Left lung (tissue), 10 donors: ENCODE results near the gene HIGD1A. TPM values are rescaled to one million over a fixed set of nuclear protein-coding genes. Genes with fewer than 3 reads are reported as not detected.
A peak's percentile ranks its signal among the peaks of the same experiment; 100 is the strongest.

Experiments
- ATAC-seq: fragments of 200-7000 bp; cut with Tn5 transposase; one replicate; pipeline ENCODE4 v1.9.1; 2020; ENCODE audit warnings: moderate library complexity
- DNase-seq, 4 donors: peaks; one replicate each; pipeline ENCODE4 v3.0.0-alpha.2; 2013 to 2020
- H3K27ac ChIP-seq, 2 donors: fragments of 200-600 bp; sonication (generic) in 1 of 2; one replicate each; pipeline versions ENCODE4 v1.5.0 to v1.8.0; 2020 to 2021
- H3K27me3 ChIP-seq, 2 donors: fragments of 200-600 bp; sonication (generic) in 1 of 2; one replicate each; pipeline versions ENCODE4 v1.5.0 to v1.8.0; 2020 to 2021
- H3K36me3 ChIP-seq, 2 donors: fragments of 200-600 bp; sonication (generic) in 1 of 2; one replicate each; pipeline versions ENCODE4 v1.5.0 to v1.8.0; 2020 to 2021
- H3K4me1 ChIP-seq, 2 donors: fragments of 200-600 bp; one replicate each; pipeline ENCODE4 v1.8.0; 2021
- H3K4me3 ChIP-seq, 2 donors: fragments of 200-600 bp; sonication (generic) in 1 of 2; one replicate each; pipeline versions ENCODE4 v1.5.0 to v1.8.0; 2020 to 2021; ENCODE audit warnings: mild to moderate bottlenecking in 1 of 2
- H3K9me3 ChIP-seq, 2 donors: fragments of 200-600 bp; sonication (generic) in 1 of 2; one replicate each; pipeline versions ENCODE4 v1.5.0 to v1.8.0; 2020 to 2021
- CTCF ChIP-seq, 2 donors: fragments of 200-600 bp; sonication (generic) in 1 of 2; IDR thresholded peaks; one replicate each; pipeline versions ENCODE4 v1.5.0 to v1.8.0; 2021; ENCODE audit warnings: antibody characterized with exemption in 2 of 2
- intact Hi-C, 2 donors: fragments of 100-400 bp; cut with DNase I; formaldehyde crosslinking; loops; one replicate each; pipeline versions ENCODE4 v1.11.2 to v1.14.2; 2022
- polyA plus RNA-seq, 6 donors: library from polyadenylated mRNA; unstranded; fragments of 120-200 nt; gene quantifications; one replicate each; pipeline ENCODE4 v1.2.1, GENCODE V29; 2013; ENCODE audit not compliant: insufficient read length in 6 of 6
- total RNA-seq, 2 donors: library from RNA; stranded (reverse); fragmentation: NEBNext Ultra II Directional; extraction: Animal tissue kit (Norgen Biotek cat#: 25700); gene quantifications; one replicate each; pipeline ENCODE4 v1.2.1, GENCODE V29; 2021
- donor health status: DM: no; HTN: yes; CAD: no.
- donor health status: DM: no; HTN: no; CAD: no.

Gene HIGD1A
- total and polyA plus RNA-seq, 8 donors = 77.7 to 99.1 (median 92.5) TPM

GRCh38 chr3:42839616-42840015 is 35.3 kb upstream of the HIGD1A start:
- DNase-seq (peak in 2 of 4 donors; percentile 39 to 66), ATAC-seq (peak; percentile 95)
- Histone ChIP-seq H3K4me1 (no peaks in the 10 kb centered on the region), H3K27ac (no peak overlapping the region), H3K9me3 (no peaks in the 10 kb centered on the region), H3K27me3 (no peaks in the 10 kb centered on the region), H3K36me3 (no peaks in the 10 kb centered on the region), H3K4me3 (no peak overlapping the region)
- intact Hi-C loops = no loop called here
- TF ChIP-seq CTCF (IDR thresholded peaks at IDR 0.05) = peak; percentile 57 to 84

GRCh38 chr3:42838571-42838970 is 34.3 kb upstream of the HIGD1A start:
- DNase-seq = no peak
- Histone ChIP-seq H3K4me3 (no peak overlapping the region), H3K27ac (no peak overlapping the region), H3K4me1 (no peaks in the 10 kb centered on the region), H3K9me3 (no peaks in the 10 kb centered on the region), H3K27me3 (no peaks in the 10 kb centered on the region), H3K36me3 (no peaks in the 10 kb centered on the region)
- intact Hi-C loops = no loop called here
- ATAC-seq = no peak
- TF ChIP-seq CTCF (IDR thresholded peaks at IDR 0.05) = no peak

- no peak for TF ChIP-seq CTCF (IDR thresholded peaks at IDR 0.05)
- DNase-seq (no peak), ATAC-seq (no peak)
- no peak overlapping the region for H3K4me3 ChIP-seq
- no peaks in the 10 kb centered on the region for H3K9me3 ChIP-seq
- no peaks in the 10 kb centered on the region for H3K36me3 ChIP-seq
- no peaks in the 10 kb centered on the region for H3K4me1 ChIP-seq
- intact Hi-C loops = no loop called here
- no peaks in the 10 kb centered on the region for H3K27me3 ChIP-seq
- no peak overlapping the region for H3K27ac ChIP-seq
Measured at GRCh38 chr3:42836150-42837123, 32.1 kb upstream of the HIGD1A start.

GRCh38 chr3:42831321-42831713 is 27.0 kb upstream of the HIGD1A start:
- peak; percentile 73 to 83 for TF ChIP-seq CTCF (IDR thresholded peaks at IDR 0.05)
- H3K36me3 ChIP-seq = no peaks in the 10 kb centered on the region
- DNase-seq = peak in 3 of 4 donors; percentile 35 to 58 (median 56)
- H3K27me3 ChIP-seq = no peaks in the 10 kb centered on the region
- peaks cover 0 to 6% of the 10 kb centered on the region in 2 donors for H3K4me1 ChIP-seq
- no peak overlapping the region for H3K27ac ChIP-seq
- no peak overlapping the region for H3K4me3 ChIP-seq
- no peaks in the 10 kb centered on the region for H3K9me3 ChIP-seq
- intact Hi-C loops = loop anchor here in 1 of 2 donors (5.0 kb wide), 1 partner anchor 51 kb away; no protein-coding TSS in a partner anchor
- peak; percentile 91 for ATAC-seq
